ENCODE results near the gene SAP30BP.

DNA sequence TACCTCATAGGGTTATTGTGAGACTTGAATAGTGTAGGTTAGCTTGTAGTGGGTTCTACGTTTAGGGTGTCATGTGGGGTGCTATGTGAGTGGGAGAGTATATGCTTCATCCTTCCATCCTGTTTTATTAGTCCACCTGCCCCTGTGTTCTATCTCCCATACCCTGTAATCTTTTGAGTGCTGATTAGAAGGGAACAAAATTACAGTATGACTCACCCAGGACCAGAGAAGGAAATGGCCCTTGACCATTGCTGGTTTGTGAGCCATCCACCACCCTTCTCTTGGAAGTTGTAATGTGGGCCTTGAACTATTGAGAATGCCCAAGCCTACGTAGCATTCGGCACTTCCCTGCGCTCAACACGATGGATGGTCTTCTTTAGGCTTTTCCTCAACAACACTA lies 17.1 kb downstream of the SAP30BP start:
- TF ChIP-seq POLR2AphosphoS5 (IDR thresholded peaks at IDR 0.05; ENCODE audit: low read depth, low read length) (no peak), TAF1 (IDR thresholded peaks at IDR 0.05; ENCODE audit: borderline replicate concordance, insufficient read depth, low read length) (no peak), SIN3A (IDR thresholded peaks at IDR 0.05; ENCODE audit: borderline replicate concordance, insufficient read depth, low read length) (no peak)
- TF ChIP-seq, protein P1, sequence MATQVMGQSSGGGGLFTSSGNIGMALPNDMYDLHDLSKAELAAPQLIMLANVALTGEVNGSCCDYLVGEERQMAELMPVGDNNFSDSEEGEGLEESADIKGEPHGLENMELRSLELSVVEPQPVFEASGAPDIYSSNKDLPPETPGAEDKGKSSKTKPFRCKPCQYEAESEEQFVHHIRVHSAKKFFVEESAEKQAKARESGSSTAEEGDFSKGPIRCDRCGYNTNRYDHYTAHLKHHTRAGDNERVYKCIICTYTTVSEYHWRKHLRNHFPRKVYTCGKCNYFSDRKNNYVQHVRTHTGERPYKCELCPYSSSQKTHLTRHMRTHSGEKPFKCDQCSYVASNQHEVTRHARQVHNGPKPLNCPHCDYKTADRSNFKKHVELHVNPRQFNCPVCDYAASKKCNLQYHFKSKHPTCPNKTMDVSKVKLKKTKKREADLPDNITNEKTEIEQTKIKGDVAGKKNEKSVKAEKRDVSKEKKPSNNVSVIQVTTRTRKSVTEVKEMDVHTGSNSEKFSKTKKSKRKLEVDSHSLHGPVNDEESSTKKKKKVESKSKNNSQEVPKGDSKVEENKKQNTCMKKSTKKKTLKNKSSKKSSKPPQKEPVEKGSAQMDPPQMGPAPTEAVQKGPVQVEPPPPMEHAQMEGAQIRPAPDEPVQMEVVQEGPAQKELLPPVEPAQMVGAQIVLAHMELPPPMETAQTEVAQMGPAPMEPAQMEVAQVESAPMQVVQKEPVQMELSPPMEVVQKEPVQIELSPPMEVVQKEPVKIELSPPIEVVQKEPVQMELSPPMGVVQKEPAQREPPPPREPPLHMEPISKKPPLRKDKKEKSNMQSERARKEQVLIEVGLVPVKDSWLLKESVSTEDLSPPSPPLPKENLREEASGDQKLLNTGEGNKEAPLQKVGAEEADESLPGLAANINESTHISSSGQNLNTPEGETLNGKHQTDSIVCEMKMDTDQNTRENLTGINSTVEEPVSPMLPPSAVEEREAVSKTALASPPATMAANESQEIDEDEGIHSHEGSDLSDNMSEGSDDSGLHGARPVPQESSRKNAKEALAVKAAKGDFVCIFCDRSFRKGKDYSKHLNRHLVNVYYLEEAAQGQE (IDR thresholded peaks at IDR 0.05; ENCODE audit: insufficient read depth in 1 of 2, low read depth in 2 of 2, low read length in 2 of 2): no peak

Data from PFSK-1 (cell line).